K562 (cell line): ENCODE data around the gene OR52I1. TPM values are rescaled to one million over a fixed set of nuclear protein-coding genes. Genes with fewer than 3 reads are reported as not detected.

Experiments
- C11orf30 ChIP-seq: fragments of 450-650 bp; IDR thresholded peaks from 2 replicates; pipeline ENCODE4 v1.6.1; 2016; ENCODE audit warnings: low read depth, mild to moderate bottlenecking
- CEBPZ ChIP-seq: fragments of 150-350 bp; IDR thresholded peaks from 2 replicates; pipeline ENCODE4 v1.6.1; 2014; ENCODE audit warnings: low read depth, mild to moderate bottlenecking, low read length, borderline replicate concordance
- DEAF1 ChIP-seq: fragments of 450-650 bp; formaldehyde crosslinking; IDR thresholded peaks from 2 replicates; pipeline ENCODE4 v1.4.0; 2020; ENCODE audit warnings: mild to moderate bottlenecking, moderate library complexity
- IFI16 ChIP-seq: fragments of 250-450 bp; sonication (Bioruptor Pico); IDR thresholded peaks from 2 replicates; pipeline ENCODE4 v2.1.2; 2022; ENCODE audit warnings: mild to moderate bottlenecking, inconsistent platforms
- KAT7 ChIP-seq: sonication (generic); formaldehyde crosslinking; IDR thresholded peaks from 2 replicates; pipeline ENCODE4 v1.8.0; 2022; ENCODE audit warnings: missing genetic modification reagents, mild to moderate bottlenecking, borderline replicate concordance
- KDM2B ChIP-seq: fragments of 250-450 bp; sonication (Bioruptor Pico); IDR thresholded peaks from 2 replicates; pipeline ENCODE4 v1.8.0; 2021; ENCODE audit warnings: mild to moderate bottlenecking, moderate library complexity
- LEF1 ChIP-seq: fragments of 450-650 bp; IDR thresholded peaks from 2 replicates; pipeline ENCODE4 v1.6.1; 2016; ENCODE audit warnings: mild to moderate bottlenecking
- MBD2 ChIP-seq: sonication (generic); IDR thresholded peaks from 2 replicates; pipeline ENCODE4 v1.6.1; 2016; ENCODE audit warnings: low read depth, borderline replicate concordance
- MEF2D ChIP-seq: conservative IDR thresholded peaks from 2 replicates; pipeline ENCODE4 v1.6.1; 2016; ENCODE audit warnings: low read depth, missing genetic modification characterization, missing compliant biosample characterization
- NFE2 ChIP-seq: IDR thresholded peaks from 2 replicates; pipeline ENCODE4 v1.6.1; 2014; ENCODE audit warnings: antibody characterized with exemption, low read depth
- NR0B1 ChIP-seq: fragments of 450-650 bp; IDR thresholded peaks from one replicate; pipeline ENCODE4 v1.6.1; 2018; ENCODE audit warnings: mild to moderate bottlenecking, moderate library complexity; ENCODE audit not compliant: partially characterized antibody
- PHB ChIP-seq: fragments of 250-450 bp; sonication (Bioruptor Pico); IDR thresholded peaks from 2 replicates; pipeline ENCODE4 v1.5.0; 2021
- RUNX1 ChIP-seq: sonication (generic); IDR thresholded peaks from 2 replicates; pipeline ENCODE4 v1.6.1; 2016; ENCODE audit warnings: antibody characterized with exemption, low read depth
- TFAM ChIP-seq: fragments of 250-450 bp; sonication (Bioruptor Pico); conservative IDR thresholded peaks from 2 replicates; pipeline ENCODE4 v1.5.0; 2021; ENCODE audit warnings: mild to moderate bottlenecking, moderate library complexity
- TRIM25 ChIP-seq: fragments of 450-650 bp; IDR thresholded peaks from 2 replicates; pipeline ENCODE4 v1.7.0; 2016; ENCODE audit warnings: borderline replicate concordance
- TRIM28 ChIP-seq: fragments of 450-650 bp; IDR thresholded peaks from 2 replicates; pipeline ENCODE4 v1.6.1; 2017
- ZNF316 ChIP-seq: fragments of 450-650 bp; IDR thresholded peaks from 2 replicates; pipeline ENCODE4 v1.6.1; 2016
- polyA plus RNA-seq, 8 experiments: library from polyadenylated mRNA; depleted of rRNA in 4 of 8; stranded (reverse) in 5 of 8; unstranded in 3 of 8; fragments of >200 nt; fragmentation: Nextera tagmentation in 2 of 8; fragmentation: Illumina TruSeq in 1 of 8; extraction: Ambion mirVana in 2 of 8; extraction: Trizol in 1 of 8; gene quantifications; 2 replicates each; pipeline versions ENCODE4 v1.2.1 to v1.2.3, GENCODE V29; 2011 to 2014; ENCODE audit warnings: inconsistent platforms in 1 of 8, missing spikeins in 1 of 8
- total RNA-seq, 7 experiments: library from RNA; depleted of rRNA in 6 of 7; stranded (reverse); fragments of >200 nt in 6 of 7; fragmentation: Illumina TruSeq in 2 of 7; extraction: Trizol in 2 of 7; gene quantifications; 2 replicates each; pipeline versions ENCODE4 v1.2.1 to v1.2.3, GENCODE V29; 2011 to 2021; ENCODE audit warnings: low replicate concordance in 1 of 7
- TF ChIP-seq, protein P1 (sequence below): fragments of 250-450 bp; sonication (Bioruptor Pico); IDR thresholded peaks from 2 replicates; pipeline ENCODE4 v1.5.1; 2021; ENCODE audit warnings: mild to moderate bottlenecking
- TF ChIP-seq, protein P2 (sequence below), 2 experiments: IDR thresholded peaks; 2 replicates each; pipeline ENCODE4 v1.6.1; 2011; ENCODE audit warnings: borderline replicate concordance in 1 of 2, control low read depth in 1 of 2, low read depth in 1 of 2, low read length in 1 of 2, mild to moderate bottlenecking in 1 of 2, mixed read lengths in 1 of 2, moderate library complexity in 1 of 2; ENCODE audit not compliant: insufficient read depth in 1 of 2, insufficient read length in 1 of 2, poor library complexity in 1 of 2, severe bottlenecking in 1 of 2; ENCODE audit errors: extremely low read depth in 1 of 2

Gene OR52I1
- total and polyA plus RNA-seq, 9 of the 15 experiments (the other 6 are each of a cell fraction or from before 2014, with no cell fraction given), result not detected

DNA sequence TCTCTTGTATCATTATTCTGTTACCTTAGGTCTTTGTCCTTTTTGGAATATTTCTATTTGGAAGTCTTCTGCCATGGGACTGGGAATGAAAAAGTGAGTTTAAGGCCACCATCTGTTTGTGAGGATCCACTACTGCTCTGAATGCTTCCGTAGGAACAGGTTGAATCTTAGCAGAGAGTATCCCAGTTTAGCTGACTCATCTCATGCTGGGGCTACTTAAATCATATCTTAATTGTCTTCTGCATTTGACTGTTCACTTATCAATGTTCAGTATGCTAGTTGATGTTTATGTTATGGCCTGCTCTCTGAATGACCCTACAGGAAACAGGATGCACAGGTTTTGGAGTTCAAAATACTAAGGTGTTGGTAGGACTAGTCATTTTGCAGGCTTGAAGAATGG is 13.7 kb upstream of the OR52I1 start (continued):
- TF ChIP-seq CEBPZ, result no peak
- no peak for TF ChIP-seq PHB (CRISPR knock-in tag)
- TF ChIP-seq DEAF1, result no peak
- TF ChIP-seq TRIM28, result no peak
- TF ChIP-seq, protein P1, sequence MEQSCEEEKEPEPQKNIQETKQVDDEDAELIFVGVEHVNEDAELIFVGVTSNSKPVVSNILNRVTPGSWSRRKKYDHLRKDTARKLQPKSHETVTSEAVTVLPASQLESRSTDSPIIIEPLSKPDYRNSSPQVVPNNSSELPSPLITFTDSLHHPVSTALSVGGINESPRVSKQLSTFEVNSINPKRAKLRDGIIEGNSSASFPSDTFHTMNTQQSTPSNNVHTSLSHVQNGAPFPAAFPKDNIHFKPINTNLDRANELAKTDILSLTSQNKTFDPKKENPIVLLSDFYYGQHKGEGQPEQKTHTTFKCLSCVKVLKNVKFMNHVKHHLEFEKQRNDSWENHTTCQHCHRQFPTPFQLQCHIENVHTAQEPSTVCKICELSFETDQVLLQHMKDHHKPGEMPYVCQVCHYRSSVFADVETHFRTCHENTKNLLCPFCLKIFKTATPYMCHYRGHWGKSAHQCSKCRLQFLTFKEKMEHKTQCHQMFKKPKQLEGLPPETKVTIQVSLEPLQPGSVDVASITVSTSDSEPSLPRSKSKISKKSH, result no peak
- peak; percentile 65; the same call in 1 of the 2 replicates for TF ChIP-seq NFE2
- TF ChIP-seq TFAM (CRISPR knock-in tag), result no peak
- TF ChIP-seq TRIM25, result no peak
- TF ChIP-seq KAT7 (CRISPR knock-in tag), result no peak
- TF ChIP-seq MBD2, result no peak
- peak; percentile 58 for TF ChIP-seq ZNF316
- no peak for TF ChIP-seq IFI16 (CRISPR knock-in tag)
- no peak for TF ChIP-seq LEF1
- no peak for TF ChIP-seq KDM2B (CRISPR knock-in tag)
- TF ChIP-seq NR0B1, result no peak
- TF ChIP-seq MEF2D (tag), result no peak
- TF ChIP-seq, protein P2, sequence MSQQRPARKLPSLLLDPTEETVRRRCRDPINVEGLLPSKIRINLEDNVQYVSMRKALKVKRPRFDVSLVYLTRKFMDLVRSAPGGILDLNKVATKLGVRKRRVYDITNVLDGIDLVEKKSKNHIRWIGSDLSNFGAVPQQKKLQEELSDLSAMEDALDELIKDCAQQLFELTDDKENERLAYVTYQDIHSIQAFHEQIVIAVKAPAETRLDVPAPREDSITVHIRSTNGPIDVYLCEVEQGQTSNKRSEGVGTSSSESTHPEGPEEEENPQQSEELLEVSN (IDR thresholded peaks at IDR 0.05; ENCODE audit: borderline replicate concordance in 1 of 2, extremely low read depth in 1 of 2, insufficient read depth in 1 of 2, insufficient read length in 1 of 2, low read depth in 1 of 2, low read length in 1 of 2, poor library complexity in 1 of 2, severe bottlenecking in 1 of 2), result no peak
- TF ChIP-seq C11orf30, result peak; percentile 45; the same call in 1 of the 2 replicates
- TF ChIP-seq RUNX1, result no peak
